OCI-LY3 (cell line): ENCODE measurements around the gene MED13.

Source experiments
- H2AFZ ChIP-seq: fragments of 200-600, 300-600 bp; shearing (Covaris generic); 2 replicates; pipeline ENCODE4 v1.6.0; 2014; ENCODE audit warnings: antibody characterized with exemption, low read depth, low read length
- H3K27ac ChIP-seq: fragments of 200-600, 300-600 bp; sonication (generic); 2 replicates; pipeline ENCODE4 v1.5.1; 2014; ENCODE audit warnings: mild to moderate bottlenecking, low read length, moderate library complexity, mixed read lengths
- H3K27me3 ChIP-seq: fragments of 200-600, 300-600 bp; sonication (generic); 2 replicates; pipeline ENCODE4 v1.6.1; 2014; ENCODE audit warnings: low read depth, low read length, mixed read lengths
- H3K36me3 ChIP-seq: fragments of 200-600, 300-600 bp; sonication (generic); replicated peaks from 2 replicates; pipeline ENCODE3; 2014; ENCODE audit warnings: low read depth, low read length, mixed read lengths
- H3K4me1 ChIP-seq: fragments of 300-600, 200-600 bp; sonication (generic); 2 replicates; pipeline ENCODE4 v1.6.1; 2014; ENCODE audit warnings: low read length, mixed read lengths
- H3K4me2 ChIP-seq: fragments of 200-600, 300-600 bp; sonication (generic); 2 replicates; pipeline ENCODE4 v1.6.1; 2014; ENCODE audit warnings: low read length, mixed read lengths
- H3K4me3 ChIP-seq: fragments of 300-600, 200-600 bp; sonication (generic); 2 replicates; pipeline ENCODE4 v1.5.1; 2014; ENCODE audit warnings: antibody characterized with exemption, mild to moderate bottlenecking, low read length, moderate library complexity
- H3K79me2 ChIP-seq: fragments of 300-600, 200-600 bp; shearing (Covaris generic); 2 replicates; pipeline ENCODE4 v1.6.1; 2014; ENCODE audit warnings: mild to moderate bottlenecking, low read length, mixed read lengths
- H3K9ac ChIP-seq: fragments of 300-600, 200-600 bp; shearing (Covaris generic); 2 replicates; pipeline ENCODE4 v1.6.0; 2014; ENCODE audit warnings: mild to moderate bottlenecking, low read length, moderate library complexity
- H3K9me3 ChIP-seq: fragments of 200-600, 300-600 bp; shearing (Covaris generic); 2 replicates; pipeline ENCODE4 v1.6.1; 2014; ENCODE audit warnings: low read length, mixed read lengths; ENCODE audit not compliant: insufficient read depth
- H4K20me1 ChIP-seq: fragments of 200-600, 300-600 bp; sonication (generic); 2 replicates; pipeline ENCODE4 v1.6.1; 2016; ENCODE audit warnings: low read length, mixed read lengths; ENCODE audit not compliant: insufficient read depth
- EZH2phosphoT487 ChIP-seq: fragments of 200-600 bp; shearing (Covaris generic); IDR thresholded peaks from 2 replicates; pipeline ENCODE4 v1.6.1; 2018; ENCODE audit warnings: antibody characterized with exemption, mixed run types, low read depth
- TF ChIP-seq, protein P1 (sequence below): fragments of 200-600, 300-600 bp; sonication (generic); IDR thresholded peaks from 2 replicates; pipeline ENCODE4 v1.5.1; 2014; ENCODE audit warnings: antibody characterized with exemption, low read length, low read depth

The MED13 gene

DNA sequence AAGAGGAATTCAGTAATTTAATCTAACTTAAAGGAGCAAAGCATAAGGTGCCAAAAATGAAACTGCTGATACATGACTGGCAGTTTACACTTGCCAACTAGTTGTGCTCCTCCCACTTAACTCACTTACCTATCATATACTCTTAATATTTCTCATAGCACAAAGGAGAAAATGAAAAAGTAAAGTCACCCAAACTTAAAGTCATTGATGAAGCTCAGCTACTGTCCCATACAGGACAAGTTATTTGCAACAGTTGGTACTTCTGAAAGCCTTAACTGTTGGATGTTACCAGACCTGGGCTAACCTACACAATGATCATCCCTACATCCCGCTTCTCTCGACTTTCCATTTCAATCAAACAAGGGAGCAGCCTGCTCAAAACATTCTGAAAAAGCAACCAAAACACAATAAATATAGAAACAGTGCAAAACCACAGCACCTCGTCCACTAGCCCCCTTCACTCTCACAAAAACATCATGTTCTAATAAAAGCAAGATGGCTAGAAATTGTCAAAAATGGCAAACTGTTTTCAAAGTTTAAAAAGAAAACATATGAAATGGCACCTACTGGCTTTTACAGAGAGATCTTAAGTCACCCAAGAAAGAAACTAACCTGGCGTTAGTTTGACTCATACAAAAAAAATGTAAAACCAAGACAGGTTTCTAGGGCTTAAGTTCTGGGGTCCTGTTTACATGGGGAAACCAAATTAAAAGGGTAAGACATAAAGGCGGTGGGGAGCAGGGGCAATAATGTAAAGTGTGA, 868 bp downstream of the MED13 start:
- Histone ChIP-seq H3K4me1 (peaks cover 33% of the 10 kb centered on the region), H3K9me3 (no peaks in the 10 kb centered on the region), H3K36me3 (peaks cover 25% of the 10 kb centered on the region), H2AFZ (no peak overlapping the region), H3K27me3 (no peaks in the 10 kb centered on the region), H3K4me2 (peak overlapping the region; percentile 93), H3K27ac (peak overlapping the region; percentile 75), H3K9ac (peak overlapping the region; percentile 87), H3K79me2 (peaks cover 63% of the 10 kb centered on the region), H3K4me3 (peak overlapping the region; percentile 90), H4K20me1 (peaks cover 40% of the 10 kb centered on the region)
- TF ChIP-seq EZH2phosphoT487: no peak
- TF ChIP-seq, protein P1, sequence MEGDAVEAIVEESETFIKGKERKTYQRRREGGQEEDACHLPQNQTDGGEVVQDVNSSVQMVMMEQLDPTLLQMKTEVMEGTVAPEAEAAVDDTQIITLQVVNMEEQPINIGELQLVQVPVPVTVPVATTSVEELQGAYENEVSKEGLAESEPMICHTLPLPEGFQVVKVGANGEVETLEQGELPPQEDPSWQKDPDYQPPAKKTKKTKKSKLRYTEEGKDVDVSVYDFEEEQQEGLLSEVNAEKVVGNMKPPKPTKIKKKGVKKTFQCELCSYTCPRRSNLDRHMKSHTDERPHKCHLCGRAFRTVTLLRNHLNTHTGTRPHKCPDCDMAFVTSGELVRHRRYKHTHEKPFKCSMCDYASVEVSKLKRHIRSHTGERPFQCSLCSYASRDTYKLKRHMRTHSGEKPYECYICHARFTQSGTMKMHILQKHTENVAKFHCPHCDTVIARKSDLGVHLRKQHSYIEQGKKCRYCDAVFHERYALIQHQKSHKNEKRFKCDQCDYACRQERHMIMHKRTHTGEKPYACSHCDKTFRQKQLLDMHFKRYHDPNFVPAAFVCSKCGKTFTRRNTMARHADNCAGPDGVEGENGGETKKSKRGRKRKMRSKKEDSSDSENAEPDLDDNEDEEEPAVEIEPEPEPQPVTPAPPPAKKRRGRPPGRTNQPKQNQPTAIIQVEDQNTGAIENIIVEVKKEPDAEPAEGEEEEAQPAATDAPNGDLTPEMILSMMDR: no peak

DNA sequence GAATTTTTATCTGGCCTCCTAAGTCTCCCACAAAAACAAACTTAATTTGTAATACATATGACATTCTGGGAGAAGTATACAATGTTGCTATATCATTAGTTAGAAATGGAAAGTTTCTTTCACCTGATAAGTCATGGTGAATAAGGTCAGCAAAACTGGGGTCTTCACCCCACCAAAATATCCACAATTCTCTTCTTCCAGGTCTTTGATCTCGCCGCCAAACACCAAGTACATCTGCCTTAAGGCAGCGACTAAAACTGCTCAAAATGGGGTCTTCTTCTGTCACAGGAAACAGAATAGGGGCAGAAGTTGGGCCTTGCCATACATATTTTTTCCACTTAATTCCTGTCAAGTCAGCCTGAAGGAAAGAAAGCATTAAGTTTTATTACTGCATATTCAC, 2.1 kb downstream of the MED13 start:
- H3K79me2 ChIP-seq: peaks cover 76% of the 10 kb centered on the region
- 0 out of 2 replicates have a peak overlapping the region, but pooled peaks have one; percentile 87 for H3K9ac ChIP-seq
- H3K27ac ChIP-seq: no peak overlapping the region

GRCh38 chr17:62062302-62062701, 2.8 kb downstream of the MED13 start:
- Histone ChIP-seq H3K4me2 (peak overlapping the region; percentile 93), H3K4me3 (peak overlapping the region; percentile 26), H3K9me3 (no peaks in the 10 kb centered on the region), H3K27ac (no peak overlapping the region), H3K9ac (no peak overlapping the region), H3K36me3 (peaks cover 26% of the 10 kb centered on the region), H3K27me3 (no peaks in the 10 kb centered on the region), H3K79me2 (peaks cover 82% of the 10 kb centered on the region), H3K4me1 (peaks cover 33% of the 10 kb centered on the region), H2AFZ (no peak overlapping the region), H4K20me1 (peaks cover 53% of the 10 kb centered on the region)
- TF ChIP-seq, protein P1: no peak
- no peak for TF ChIP-seq EZH2phosphoT487

More for the DNA sequence above, 2.1 kb downstream of the MED13 start:
- H3K4me2 ChIP-seq: peak overlapping the region; percentile 93
- no peaks in the 10 kb centered on the region for H3K9me3 ChIP-seq
- peaks cover 26% of the 10 kb centered on the region for H3K36me3 ChIP-seq
- H2AFZ ChIP-seq: no peak overlapping the region
- H3K27me3 ChIP-seq: no peaks in the 10 kb centered on the region
- peaks cover 46% of the 10 kb centered on the region for H4K20me1 ChIP-seq
- H3K4me1 ChIP-seq: peaks cover 33% of the 10 kb centered on the region
- TF ChIP-seq EZH2phosphoT487: no peak
- TF ChIP-seq, protein P1: no peak
- H3K4me3 ChIP-seq: peak overlapping the region; percentile 90

GRCh38 chr17:62059414-62059813, 5.7 kb downstream of the MED13 start:
- Histone ChIP-seq H4K20me1 (peaks cover 69% of the 10 kb centered on the region), H3K27me3 (no peaks in the 10 kb centered on the region), H3K9ac (no peak overlapping the region), H2AFZ (no peak overlapping the region), H3K4me2 (no peak overlapping the region), H3K27ac (no peak overlapping the region), H3K4me3 (no peak overlapping the region), H3K79me2 (peaks cover 99% of the 10 kb centered on the region), H3K4me1 (peaks cover 31% of the 10 kb centered on the region), H3K9me3 (no peaks in the 10 kb centered on the region), H3K36me3 (peaks cover 37% of the 10 kb centered on the region)
- TF ChIP-seq EZH2phosphoT487: no peak
- TF ChIP-seq, protein P1: no peak
